Effector memory CD4-positive, alpha-beta T cell (primary cell): Measurements from ENCODE around the gene C1QTNF12.

Experiments
- DNase-seq, 3 donors: peaks; one replicate each; pipeline ENCODE4 v3.0.0-alpha.2; 2020
- H3K27ac ChIP-seq: 2 replicates; pipeline ENCODE4 v1.7.0; 2013; ENCODE audit warnings: mild to moderate bottlenecking, low read length, moderate library complexity; ENCODE audit not compliant: insufficient read depth, poor library complexity, severe bottlenecking
- H3K27me3 ChIP-seq: replicated peaks from 2 replicates; pipeline ENCODE4 v1.7.0; 2013; ENCODE audit warnings: mild to moderate bottlenecking, low read length; ENCODE audit not compliant: insufficient read depth, control insufficient read depth, poor library complexity, severe bottlenecking
- H3K36me3 ChIP-seq: 2 replicates; pipeline ENCODE4 v1.7.0; 2013; ENCODE audit warnings: mild to moderate bottlenecking, low read length, moderate library complexity; ENCODE audit not compliant: control insufficient read depth, insufficient read depth
- H3K4me1 ChIP-seq: 2 replicates; pipeline ENCODE4 v1.7.0; 2013; ENCODE audit warnings: low read length, mild to moderate bottlenecking; ENCODE audit not compliant: control insufficient read depth, insufficient read depth, poor library complexity, severe bottlenecking
- H3K4me3 ChIP-seq: 2 replicates; pipeline ENCODE4 v1.7.0; 2013; ENCODE audit warnings: low read length, low read depth, mild to moderate bottlenecking; ENCODE audit not compliant: insufficient read depth, poor library complexity, severe bottlenecking
- H3K9me3 ChIP-seq: 2 replicates; pipeline ENCODE4 v1.7.0; 2013; ENCODE audit warnings: mild to moderate bottlenecking, low read length, moderate library complexity; ENCODE audit not compliant: control insufficient read depth

C1QTNF12 gene

DNA sequence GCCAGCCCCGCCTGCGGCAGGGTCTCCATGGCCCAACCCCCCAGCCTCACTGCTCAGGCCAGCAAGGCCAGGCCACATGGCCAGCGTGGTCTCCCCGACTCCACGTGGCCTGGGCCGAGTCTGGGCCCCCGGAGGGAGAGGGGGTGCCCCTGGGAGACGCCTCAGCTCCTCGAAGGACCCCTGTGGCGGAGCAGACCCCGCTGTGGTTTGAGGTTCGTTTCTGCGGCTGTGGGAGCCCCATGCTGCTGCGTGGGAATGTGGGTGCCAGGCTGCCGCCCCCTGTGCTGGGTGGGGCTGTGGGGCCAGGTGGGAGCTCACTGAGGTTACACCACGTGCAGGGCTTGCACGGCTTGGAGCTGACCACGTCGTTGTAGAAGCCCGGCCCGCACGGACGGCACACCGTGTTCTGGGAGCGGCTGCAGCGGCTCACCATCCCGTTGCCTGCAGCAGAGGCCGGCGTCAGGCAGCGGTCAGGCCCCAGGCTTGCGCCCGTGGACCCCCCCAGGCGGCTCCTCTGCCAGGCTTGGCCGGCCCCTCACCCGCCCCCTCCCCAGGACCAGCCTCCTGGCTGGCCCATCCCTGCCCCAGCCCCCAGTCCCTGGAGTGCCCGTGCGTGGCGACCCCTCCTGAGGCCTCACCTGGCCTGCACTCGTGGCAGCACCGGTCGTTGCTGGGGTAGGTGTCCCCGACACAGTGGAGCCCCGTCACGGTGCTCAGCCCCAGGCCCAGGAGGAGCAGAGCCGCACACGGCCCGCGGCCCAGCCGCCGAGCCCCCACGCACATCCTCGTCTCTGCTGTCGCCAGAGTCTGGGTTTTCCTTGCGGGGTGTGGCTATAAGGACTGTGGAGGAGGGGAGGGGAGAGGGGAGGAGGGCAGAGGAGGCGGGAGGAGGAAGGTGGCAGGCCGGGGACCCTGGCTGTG, 32.9 kb downstream of the C1QTNF12 start, which contains the start of gene TNFRSF4:
TSS of gene TNFRSF4 (minus strand) at position 809 of the 921 bp plus-strand sequence. CDS start at position 783, 26 bp downstream.
- Histone ChIP-seq H3K27me3 (no peaks in the 10 kb centered on the region), H3K36me3 (no peaks in the 10 kb centered on the region), H3K4me1 (peaks cover 74% of the 10 kb centered on the region), H3K4me3 (peak within 1 kb of the TSS; percentile 74), H3K9me3 (no peaks in the 10 kb centered on the region), H3K27ac (peak within 1 kb of the TSS; percentile 89)
- DNase-seq = peak in 2 of 3 donors; percentile 45 to 51

DNA sequence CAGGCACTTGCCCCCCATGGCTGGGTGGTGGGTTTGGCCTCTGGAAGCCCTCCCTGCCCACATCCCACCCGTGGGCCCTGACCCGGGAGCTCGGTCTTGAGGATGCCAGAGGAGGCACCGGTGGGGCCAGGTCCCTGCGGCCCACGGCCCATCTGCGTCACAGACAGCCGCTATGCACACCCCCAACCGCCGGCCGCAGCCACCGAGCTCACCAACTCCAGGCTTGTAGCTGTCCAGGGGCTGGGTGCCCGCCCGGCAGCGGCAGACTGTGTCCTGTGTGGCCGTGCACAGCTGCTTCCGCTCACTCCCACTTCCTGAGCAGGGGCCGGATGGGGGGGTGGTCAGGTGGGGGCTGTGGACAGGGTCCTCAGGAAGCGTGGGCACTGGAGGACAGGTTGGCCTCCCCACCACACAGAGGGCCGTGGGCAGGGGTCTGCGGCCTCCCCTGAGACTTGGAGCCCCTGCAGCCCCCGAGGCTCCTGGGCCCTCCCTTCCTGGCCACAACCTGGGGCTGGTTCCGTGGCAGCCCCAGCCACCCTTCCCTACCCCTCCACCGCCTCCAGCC, 33.7 kb downstream of the C1QTNF12 start:
- H3K9me3 ChIP-seq = no peaks in the 10 kb centered on the region
- peaks cover 74% of the 10 kb centered on the region for H3K4me1 ChIP-seq
- peak overlapping the region; percentile 74 for H3K4me3 ChIP-seq
- H3K27ac ChIP-seq = peak overlapping the region; percentile 89
- no peaks in the 10 kb centered on the region for H3K36me3 ChIP-seq
- no peaks in the 10 kb centered on the region for H3K27me3 ChIP-seq
- peak; percentile 43 to 59 (median 44) for DNase-seq

DNA sequence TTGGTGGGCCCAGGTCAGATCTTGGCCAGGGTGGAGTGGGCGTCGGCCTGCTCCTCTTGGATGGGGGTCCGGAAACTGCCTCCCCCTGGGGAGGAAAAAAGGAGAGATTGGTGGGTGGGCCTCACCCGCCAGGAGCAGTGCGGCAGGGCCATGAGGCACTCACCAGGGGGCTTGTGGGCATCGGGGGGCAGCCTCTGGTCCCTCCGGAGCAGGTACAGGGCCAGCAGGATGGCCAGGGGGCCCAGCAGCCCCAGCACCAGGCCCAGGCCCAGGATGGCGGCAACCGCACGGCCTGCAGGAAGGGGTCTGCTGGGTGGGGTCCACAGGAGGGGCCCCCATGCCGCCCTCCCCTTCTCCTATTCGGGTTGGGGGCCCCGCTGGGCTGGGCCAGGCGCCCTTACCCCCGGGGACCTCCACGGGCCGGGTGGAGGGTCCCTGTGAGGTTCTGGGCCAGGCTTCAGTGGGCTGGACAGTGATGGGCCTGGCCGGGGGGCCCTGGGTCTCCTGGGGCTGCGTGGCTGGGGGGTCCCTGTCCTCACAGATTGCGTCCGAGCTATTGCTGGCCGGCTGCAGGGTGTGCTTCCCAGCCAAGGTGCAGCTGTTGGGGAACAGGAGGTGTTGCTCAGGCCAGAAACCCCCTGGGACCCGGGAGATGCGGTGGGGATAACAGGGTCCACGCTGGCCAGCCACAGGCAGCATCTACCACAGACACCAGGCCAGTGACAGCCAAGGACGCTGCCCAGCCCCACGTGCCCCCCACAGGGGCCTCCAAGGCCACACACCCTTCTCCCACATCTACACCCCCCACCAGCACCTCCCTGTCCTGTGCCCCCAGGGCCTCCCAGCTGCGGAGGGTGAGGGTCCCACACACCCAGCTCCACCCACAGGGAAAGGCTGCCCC, 34.7 kb downstream of the C1QTNF12 start:
- Histone ChIP-seq H3K4me1 (peaks cover 77% of the 10 kb centered on the region), H3K27ac (peak overlapping the region; percentile 32), H3K36me3 (no peaks in the 10 kb centered on the region), H3K4me3 (peak overlapping the region; percentile 29), H3K27me3 (no peaks in the 10 kb centered on the region), H3K9me3 (no peaks in the 10 kb centered on the region)
- no peak for DNase-seq

DNA sequence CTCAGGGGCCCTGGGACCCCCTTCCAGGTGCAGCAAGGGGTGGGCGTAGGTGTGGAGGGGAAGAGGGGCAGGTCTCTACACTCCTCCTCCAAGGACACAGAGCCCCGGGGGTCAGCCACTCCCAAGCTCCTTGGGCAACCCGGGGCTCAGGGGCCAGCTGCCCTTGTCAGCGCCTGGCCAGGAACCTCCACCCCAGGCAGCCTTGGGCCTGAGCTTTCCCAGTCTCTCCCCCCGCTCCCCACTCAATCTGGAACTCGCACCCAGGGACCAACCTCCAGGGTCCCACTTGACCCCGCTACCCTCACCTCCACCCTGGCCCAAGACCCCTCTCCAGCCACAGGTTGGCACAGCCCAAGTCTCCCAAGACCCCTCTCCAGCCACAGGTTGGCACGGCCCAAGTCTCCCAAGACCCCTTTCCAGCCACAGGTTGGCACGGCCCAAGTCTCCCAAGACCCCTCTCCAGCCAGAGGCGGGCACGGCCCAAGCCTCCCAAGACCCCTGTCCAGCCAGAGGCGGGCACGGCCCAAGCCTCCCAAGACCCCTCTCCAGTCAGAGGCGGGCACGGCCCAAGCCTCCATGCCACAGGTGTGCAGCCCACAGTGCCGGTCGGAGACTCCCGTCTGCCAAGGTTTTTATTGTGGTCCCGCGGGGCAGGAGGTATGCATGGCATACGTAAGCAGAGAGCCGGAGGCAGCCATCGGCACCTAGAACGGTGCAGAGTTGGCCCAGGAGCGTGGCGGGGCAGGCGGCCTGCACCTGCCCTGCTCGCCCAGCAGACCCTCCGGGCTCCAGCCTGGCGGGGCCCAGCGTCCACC, 35.6 kb downstream of the C1QTNF12 start:
- peak overlapping the region; percentile 32 for H3K27ac ChIP-seq
- no peak overlapping the region for H3K4me3 ChIP-seq
- no peaks in the 10 kb centered on the region for H3K9me3 ChIP-seq
- H3K4me1 ChIP-seq = peaks cover 77% of the 10 kb centered on the region
- no peaks in the 10 kb centered on the region for H3K27me3 ChIP-seq
- DNase-seq = no peak
- no peaks in the 10 kb centered on the region for H3K36me3 ChIP-seq

DNA sequence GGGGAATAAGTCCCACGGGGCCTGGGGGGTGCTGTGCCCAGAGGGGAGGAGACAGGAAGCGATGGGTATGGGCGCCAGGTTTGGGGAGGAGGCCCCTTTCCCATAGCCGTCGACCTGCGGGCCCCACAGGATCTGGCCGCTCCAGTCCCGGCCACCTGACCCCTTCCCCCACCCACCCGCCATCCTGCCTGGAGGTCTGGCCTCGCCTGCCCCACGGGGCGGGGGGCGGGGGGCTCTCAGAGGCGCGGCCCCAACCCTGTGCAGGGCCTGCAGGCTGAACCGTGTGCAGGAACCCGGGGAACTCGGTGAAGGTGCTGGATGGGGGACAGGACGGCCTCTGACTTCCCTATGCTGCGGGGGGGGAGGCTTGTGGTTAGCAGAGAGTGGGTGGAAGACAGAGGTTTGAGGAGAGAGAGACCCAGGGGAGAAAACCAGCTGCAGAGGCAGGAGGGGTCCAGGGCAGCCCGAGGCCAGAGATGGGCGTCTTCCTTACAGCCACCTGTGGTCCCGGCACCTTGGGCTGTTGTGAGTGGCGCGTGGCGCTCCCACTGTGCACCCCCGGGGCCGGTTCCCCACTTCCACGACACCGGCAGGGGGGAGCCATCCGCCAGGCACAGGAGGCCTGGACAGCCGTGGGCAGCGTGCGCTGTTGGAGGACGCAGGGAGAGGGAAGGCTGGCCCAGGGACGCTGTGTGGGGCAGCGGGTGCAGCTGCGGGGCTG, 37.6 kb downstream of the C1QTNF12 start:
- peaks cover 69% of the 10 kb centered on the region for H3K4me1 ChIP-seq
- H3K36me3 ChIP-seq = no peaks in the 10 kb centered on the region
- DNase-seq = peak; percentile 43 to 51 (median 47)
- H3K4me3 ChIP-seq = peak overlapping the region; percentile 26
- H3K27ac ChIP-seq = peak overlapping the region; percentile 83
- no peaks in the 10 kb centered on the region for H3K27me3 ChIP-seq
- no peaks in the 10 kb centered on the region for H3K9me3 ChIP-seq

DNA sequence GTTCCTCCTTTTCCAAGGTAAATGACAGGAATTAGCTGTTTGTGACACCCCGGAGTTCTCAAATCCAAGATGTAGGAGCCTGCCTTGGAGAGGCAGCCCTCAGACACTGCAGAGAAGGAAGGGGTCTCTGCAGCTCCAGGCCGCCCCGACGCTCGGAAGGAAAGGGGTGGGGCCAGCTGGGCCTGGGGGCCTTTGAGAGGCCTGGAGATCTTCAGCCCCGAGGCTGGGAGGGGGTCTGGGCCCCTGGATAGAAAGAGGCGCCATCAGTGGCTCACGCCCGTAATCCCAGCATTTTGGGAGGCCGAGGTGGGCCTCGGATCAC, 39.0 kb downstream of the C1QTNF12 start:
- peaks cover 56% of the 10 kb centered on the region for H3K4me1 ChIP-seq
- H3K27me3 ChIP-seq = no peaks in the 10 kb centered on the region
- H3K9me3 ChIP-seq = no peaks in the 10 kb centered on the region
- DNase-seq = no peak
- no peak overlapping the region for H3K4me3 ChIP-seq
- peak overlapping the region; percentile 83 for H3K27ac ChIP-seq
- no peaks in the 10 kb centered on the region for H3K36me3 ChIP-seq

DNA sequence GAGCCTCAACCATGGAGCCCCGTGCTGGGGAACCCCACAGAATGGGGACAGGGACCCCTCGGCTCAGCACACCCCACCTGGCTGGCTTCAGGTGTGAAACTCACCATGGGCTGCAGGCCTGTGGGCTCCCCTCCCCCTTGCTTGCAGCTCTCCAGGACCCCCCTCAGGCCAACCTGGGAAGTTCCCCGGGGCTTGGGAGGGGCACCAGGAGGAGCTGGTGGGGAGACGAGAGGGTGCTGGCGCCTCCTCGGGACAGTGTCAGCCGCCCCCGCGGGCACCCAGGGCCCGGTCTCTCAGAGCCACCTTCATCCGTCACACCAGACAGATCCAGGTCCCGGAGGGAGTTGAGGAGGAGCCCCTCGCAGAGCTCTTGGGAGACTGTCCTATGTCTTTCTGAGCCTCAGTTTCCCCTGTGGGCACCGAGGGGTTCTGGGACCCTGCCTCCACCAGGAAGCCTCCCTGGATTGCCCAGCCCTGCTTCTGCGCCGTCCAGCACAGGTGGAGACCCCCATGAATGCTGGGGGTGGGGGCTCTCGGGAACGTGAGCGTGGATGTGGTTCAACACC, 39.5 kb downstream of the C1QTNF12 start:
- H3K9me3 ChIP-seq = no peaks in the 10 kb centered on the region
- peak overlapping the region; percentile 83 for H3K27ac ChIP-seq
- no peaks in the 10 kb centered on the region for H3K36me3 ChIP-seq
- no peaks in the 10 kb centered on the region for H3K27me3 ChIP-seq
- H3K4me1 ChIP-seq = peaks cover 53% of the 10 kb centered on the region
- no peak for DNase-seq
- peak overlapping the region; percentile 55 for H3K4me3 ChIP-seq

DNA sequence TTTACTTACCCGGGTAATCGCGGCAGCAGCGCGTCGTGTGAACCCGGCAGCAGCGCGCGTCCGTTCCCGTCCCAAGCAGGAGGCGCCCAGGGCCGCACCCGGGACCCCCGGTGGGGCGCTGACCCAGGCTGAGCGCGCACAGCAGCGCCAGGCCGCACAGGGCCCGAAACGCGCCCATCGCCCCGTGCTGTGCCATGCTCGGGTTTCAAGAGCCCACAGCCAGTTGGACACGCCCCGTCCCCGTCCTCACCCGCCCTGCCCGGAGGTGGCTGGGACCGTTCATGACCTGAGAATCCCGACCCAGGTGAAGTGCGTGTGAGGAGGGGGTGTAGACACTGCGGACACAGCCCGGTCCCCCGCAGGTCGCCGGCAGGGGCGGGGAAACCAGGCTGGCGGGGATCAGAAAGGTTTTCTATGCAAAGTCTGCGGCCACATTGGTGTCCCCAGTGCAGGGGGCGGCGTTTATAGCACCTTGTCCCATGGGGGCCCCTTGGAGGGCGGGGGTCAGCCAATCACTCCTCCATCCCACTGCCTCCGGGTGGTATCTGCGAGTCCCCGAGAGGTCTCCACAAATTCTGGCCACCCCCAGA, 40.1 kb downstream of the C1QTNF12 start, which contains the start of gene TNFRSF18:
TSS of gene TNFRSF18 (minus strand) at position 217 of the 590 bp plus-strand sequence. CDS start at position 196, 21 bp downstream.
- Histone ChIP-seq H3K27ac (peak within 1 kb of the TSS; percentile 83), H3K4me3 (peak within 1 kb of the TSS; percentile 55)

More for the DNA sequence above, 40.1 kb downstream of the C1QTNF12 start, which contains the start of gene TNFRSF18:
- Histone ChIP-seq H3K36me3 (no peaks in the 10 kb centered on the region), H3K4me1 (peaks cover 49% of the 10 kb centered on the region), H3K27me3 (no peaks in the 10 kb centered on the region), H3K9me3 (no peaks in the 10 kb centered on the region)
- DNase-seq = peak in 1 of 3 donors; percentile 30
